K562 (cell line): ENCODE results near the gene BMP6. TPM values are rescaled to one million over a fixed set of nuclear protein-coding genes. Genes with fewer than 3 reads are reported as not detected.

Experiments
- BRF1 ChIP-seq: IDR thresholded peaks from 3 replicates; pipeline ENCODE4 v1.6.1; 2011; ENCODE audit warnings: borderline replicate concordance, mild to moderate bottlenecking; ENCODE audit not compliant: insufficient read length; ENCODE audit errors: extremely low read depth
- CHD1 ChIP-seq: fragments of 200-600 bp; sonication (generic); IDR thresholded peaks from one replicate; pipeline ENCODE4 v1.6.1; 2012; ENCODE audit warnings: mild to moderate bottlenecking, moderate library complexity, low read length, inconsistent platforms
- CREB1 ChIP-seq, 2 experiments: sonication (generic) in 1 of 2; formaldehyde crosslinking in 1 of 2; IDR thresholded peaks; 2 replicates each; pipeline versions ENCODE4 v1.6.1 to v1.8.0; 2012 to 2022; ENCODE audit warnings: inconsistent platforms in 1 of 2, mild to moderate bottlenecking in 1 of 2, missing genetic modification reagents in 1 of 2, moderate library complexity in 1 of 2
- MAZ ChIP-seq, 2 experiments: fragments of 450-650 bp in 1 of 2; sonication (generic) in 1 of 2; formaldehyde crosslinking; IDR thresholded peaks in 1 of 2; conservative IDR thresholded peaks in 1 of 2; 2 replicates each; pipeline versions ENCODE4 v1.4.0 to v1.5.0; 2020; ENCODE audit warnings: mild to moderate bottlenecking in 1 of 2, missing genetic modification reagents in 1 of 2
- MLLT1 ChIP-seq, 2 experiments: fragments of 450-650 bp; IDR thresholded peaks; 2 replicates each; pipeline ENCODE4 v1.6.1; 2016
- RCOR1 ChIP-seq, 2 experiments: IDR thresholded peaks; 2 replicates each; pipeline ENCODE4 v1.6.1; 2012; ENCODE audit warnings: low read depth in 2 of 2, low read length in 2 of 2, borderline replicate concordance in 1 of 2, improper control_type of control experiment in 1 of 2
- TEAD4 ChIP-seq, 2 experiments: sonication (generic) in 1 of 2; formaldehyde crosslinking in 1 of 2; IDR thresholded peaks; 2 replicates each; pipeline versions ENCODE4 v1.6.1 to v1.8.0; 2012 to 2022; ENCODE audit warnings: borderline replicate concordance in 1 of 2, inconsistent platforms in 1 of 2, low read length in 1 of 2, mild to moderate bottlenecking in 1 of 2, missing genetic modification reagents in 1 of 2
- TFE3 ChIP-seq: fragments of 450-650 bp; formaldehyde crosslinking; IDR thresholded peaks from 2 replicates; pipeline ENCODE4 v1.4.0; 2020; ENCODE audit warnings: mild to moderate bottlenecking, mixed read lengths
- TSHZ1 ChIP-seq: fragments of 250-450 bp; sonication (Bioruptor Pico); IDR thresholded peaks from 2 replicates; pipeline ENCODE4 v1.4.0; 2020; ENCODE audit warnings: mild to moderate bottlenecking, moderate library complexity
- ZBTB9 ChIP-seq: fragments of 450-650 bp; formaldehyde crosslinking; IDR thresholded peaks from 2 replicates; pipeline ENCODE4 v1.4.0; 2020; ENCODE audit warnings: mild to moderate bottlenecking, moderate library complexity
- ZNF592 ChIP-seq: fragments of 450-650 bp; IDR thresholded peaks from 2 replicates; pipeline ENCODE4 v1.6.1; 2017; ENCODE audit warnings: antibody characterized with exemption, mild to moderate bottlenecking
- ZNF668 ChIP-seq: fragments of 250-450 bp; sonication (Bioruptor Pico); IDR thresholded peaks from 2 replicates; pipeline ENCODE4 v1.8.0; 2022; ENCODE audit warnings: mild to moderate bottlenecking, inconsistent platforms
- ZNF76 ChIP-seq: fragments of 250-450 bp; sonication (Bioruptor Pico); IDR thresholded peaks from 2 replicates; pipeline ENCODE4 v1.4.0; 2020; ENCODE audit warnings: mild to moderate bottlenecking, moderate library complexity, borderline replicate concordance
- polyA plus RNA-seq, 8 experiments: library from polyadenylated mRNA; depleted of rRNA in 4 of 8; stranded (reverse) in 5 of 8; unstranded in 3 of 8; fragments of >200 nt; fragmentation: Nextera tagmentation in 2 of 8; fragmentation: Illumina TruSeq in 1 of 8; extraction: Ambion mirVana in 2 of 8; extraction: Trizol in 1 of 8; gene quantifications; 2 replicates each; pipeline versions ENCODE4 v1.2.1 to v1.2.3, GENCODE V29; 2011 to 2014; ENCODE audit warnings: inconsistent platforms in 1 of 8, missing spikeins in 1 of 8
- total RNA-seq, 7 experiments: library from RNA; depleted of rRNA in 6 of 7; stranded (reverse); fragments of >200 nt in 6 of 7; fragmentation: Illumina TruSeq in 2 of 7; extraction: Trizol in 2 of 7; gene quantifications; 2 replicates each; pipeline versions ENCODE4 v1.2.1 to v1.2.3, GENCODE V29; 2011 to 2021; ENCODE audit warnings: low replicate concordance in 1 of 7

Gene BMP6
- total and polyA plus RNA-seq, 9 of the 15 experiments (the other 6 are each of a cell fraction or from before 2014, with no cell fraction given), result 0.01 to 0.13 (median 0.06) TPM; not detected in 3

GRCh38 chr6:7721649-7722048 is 4.2 kb upstream of the BMP6 start (continued):
- TF ChIP-seq CREB1 (IDR thresholded peaks at IDR 0.05) (no peak), CREB1 (CRISPR knock-in tag; IDR thresholded peaks at IDR 0.05) (no peak), ZNF76 (CRISPR knock-in tag) (no peak), MAZ (CRISPR knock-in tag; conservative IDR thresholded peaks at IDR 0.05 in 1 of 2, IDR thresholded peaks at IDR 0.05 in 1 of 2) (no peak), RCOR1 (IDR thresholded peaks at IDR 0.05; ENCODE audit: borderline replicate concordance in 1 of 2, low read depth in 2 of 2, low read length in 2 of 2) (0 out of 4 replicates have a peak, but pooled peaks of 1 of the 2 experiments have one; percentile 23), ZNF592 (no peak), TSHZ1 (CRISPR knock-in tag) (no peak), CHD1 (no peak), TEAD4 (IDR thresholded peaks at IDR 0.05; ENCODE audit: low read length) (0 out of 2 replicates have a peak, but pooled peaks have one; percentile 18), TEAD4 (CRISPR knock-in tag; IDR thresholded peaks at IDR 0.05; ENCODE audit: borderline replicate concordance) (no peak), TFE3 (CRISPR knock-in tag) (no peak), ZNF668 (CRISPR knock-in tag) (no peak), MLLT1 (IDR thresholded peaks at IDR 0.05) (no peak), BRF1 (no peak), ZBTB9 (CRISPR knock-in tag) (no peak)
